Loucy (cell line): ENCODE measurements around the gene MOXD1.

ENCODE experiments used
- H2AFZ ChIP-seq: fragments of 200-600 bp; sonication (generic); 2 replicates; pipeline ENCODE4 v1.6.0; 2016; ENCODE audit warnings: antibody characterized with exemption, mild to moderate bottlenecking, low read length, moderate library complexity
- H3F3A ChIP-seq: fragments of 200-600 bp; 2 replicates; pipeline ENCODE4 v1.6.0; 2016; ENCODE audit warnings: antibody characterized with exemption, low read depth, mild to moderate bottlenecking
- H3K27me3 ChIP-seq: fragments of 200-600 bp; sonication (generic); 2 replicates; pipeline ENCODE4 v1.6.1; 2014; ENCODE audit warnings: low read length, mild to moderate bottlenecking; ENCODE audit not compliant: insufficient read depth, poor library complexity, severe bottlenecking
- H3K36me3 ChIP-seq: fragments of 200-600 bp; sonication (generic); 2 replicates; pipeline ENCODE4 v1.6.1; 2016; ENCODE audit warnings: low read length; ENCODE audit not compliant: insufficient read depth
- H3K4me1 ChIP-seq: fragments of 200-600 bp; sonication (generic); 2 replicates; pipeline ENCODE4 v1.5.1; 2014; ENCODE audit warnings: low read length, mild to moderate bottlenecking; ENCODE audit not compliant: insufficient read depth, poor library complexity, severe bottlenecking
- H3K4me2 ChIP-seq: fragments of 200-600 bp; sonication (generic); 2 replicates; pipeline ENCODE4 v1.6.0; 2014; ENCODE audit warnings: antibody characterized with exemption, low read length, low read depth, mild to moderate bottlenecking; ENCODE audit not compliant: poor library complexity, severe bottlenecking
- H3K4me3 ChIP-seq: fragments of 200-600 bp; sonication (generic); 2 replicates; pipeline ENCODE4 v1.5.1; 2014; ENCODE audit warnings: low read length, mild to moderate bottlenecking, mixed read lengths; ENCODE audit not compliant: poor library complexity, severe bottlenecking
- H3K79me2 ChIP-seq: fragments of 200-600 bp; sonication (generic); 2 replicates; pipeline ENCODE4 v1.6.1; 2014; ENCODE audit warnings: low read length; ENCODE audit not compliant: insufficient read depth
- H3K9ac ChIP-seq: fragments of 200-600 bp; sonication (generic); 2 replicates; pipeline ENCODE4 v1.6.0; 2014; ENCODE audit warnings: mild to moderate bottlenecking, low read depth, low read length, moderate library complexity; ENCODE audit not compliant: poor library complexity, severe bottlenecking
- H3K9me2 ChIP-seq: fragments of 200-600 bp; sonication (generic); replicated peaks from 2 replicates; pipeline ENCODE4 v1.6.1; 2016; ENCODE audit warnings: low read depth, low read length, mixed read lengths
- H3K9me3 ChIP-seq: fragments of 200-600 bp; sonication (generic); 2 replicates; pipeline ENCODE4 v1.6.1; 2014; ENCODE audit warnings: mild to moderate bottlenecking, antibody characterized with exemption, low read length, low read depth; ENCODE audit not compliant: insufficient read depth
- H4K20me1 ChIP-seq: fragments of 200-600 bp; sonication (generic); 2 replicates; pipeline ENCODE4 v1.6.0; 2014; ENCODE audit warnings: antibody characterized with exemption, low read length, mild to moderate bottlenecking; ENCODE audit not compliant: insufficient read depth, poor library complexity, severe bottlenecking
- CTCF ChIP-seq: fragments of 200-600 bp; sonication (generic); conservative IDR thresholded peaks from 2 replicates; pipeline ENCODE4 v1.5.1; 2014; ENCODE audit warnings: mild to moderate bottlenecking, antibody characterized with exemption, low read length
- EZH2phosphoT487 ChIP-seq: fragments of 200-600 bp; IDR thresholded peaks from 2 replicates; pipeline ENCODE4 v1.6.1; 2018; ENCODE audit warnings: antibody characterized with exemption, mild to moderate bottlenecking, moderate library complexity, borderline replicate concordance

MOXD1 gene

GRCh38 chr6:132341646-132342045 is 59.6 kb downstream of the MOXD1 start:
- no peaks in the 10 kb centered on the region for H3K36me3 ChIP-seq
- no peak overlapping the region for H3K4me3 ChIP-seq
- no peaks in the 10 kb centered on the region for H3K27me3 ChIP-seq
- no peaks in the 10 kb centered on the region for H3K79me2 ChIP-seq
- H3K9ac ChIP-seq, result no peak overlapping the region
- H2AFZ ChIP-seq, result no peak overlapping the region
- no peak overlapping the region for H3K4me2 ChIP-seq
- TF ChIP-seq CTCF (no peak), EZH2phosphoT487 (no peak)
- H3F3A ChIP-seq, result no peaks in the 10 kb centered on the region
- H3K9me3 ChIP-seq, result no peaks in the 10 kb centered on the region
- H4K20me1 ChIP-seq, result no peaks in the 10 kb centered on the region
- no peaks in the 10 kb centered on the region for H3K9me2 ChIP-seq
- H3K4me1 ChIP-seq, result no peaks in the 10 kb centered on the region

DNA sequence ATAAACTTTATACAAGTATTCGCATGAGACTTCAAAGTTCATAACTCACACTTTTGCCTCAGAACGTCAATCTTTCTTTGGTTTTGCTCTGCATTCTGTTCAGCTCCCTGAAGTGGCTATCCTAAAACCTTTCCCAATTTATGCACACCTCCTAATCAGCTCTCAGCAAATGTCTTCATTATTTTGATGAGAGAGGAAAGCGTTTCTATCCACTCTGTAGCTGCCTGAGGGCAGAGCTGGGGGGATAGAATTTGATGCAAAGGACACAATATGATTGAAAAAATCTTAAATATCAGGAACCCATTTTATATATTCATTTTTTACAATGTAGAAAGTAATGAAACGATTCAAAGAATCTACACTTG is 66.8 kb downstream of the MOXD1 start:
- Histone ChIP-seq H3K79me2 (no peaks in the 10 kb centered on the region), H3K9me2 (no peaks in the 10 kb centered on the region), H3K27me3 (no peaks in the 10 kb centered on the region), H3F3A (no peaks in the 10 kb centered on the region), H4K20me1 (no peaks in the 10 kb centered on the region), H3K36me3 (no peaks in the 10 kb centered on the region), H3K9me3 (no peaks in the 10 kb centered on the region), H3K4me3 (no peak overlapping the region), H3K9ac (no peak overlapping the region), H2AFZ (no peak overlapping the region), H3K4me1 (no peaks in the 10 kb centered on the region), H3K4me2 (no peak overlapping the region)
- no peak for TF ChIP-seq EZH2phosphoT487
- no peak for TF ChIP-seq CTCF

- Histone ChIP-seq H3K27me3 (no peaks in the 10 kb centered on the region), H3F3A (no peaks in the 10 kb centered on the region), H3K9me3 (no peaks in the 10 kb centered on the region), H3K79me2 (no peaks in the 10 kb centered on the region), H3K4me3 (no peak overlapping the region), H3K4me2 (no peak overlapping the region), H3K9me2 (no peaks in the 10 kb centered on the region), H3K4me1 (no peaks in the 10 kb centered on the region), H2AFZ (no peak overlapping the region), H3K36me3 (no peaks in the 10 kb centered on the region), H3K9ac (no peak overlapping the region), H4K20me1 (no peaks in the 10 kb centered on the region)
- no peak for TF ChIP-seq CTCF
- no peak for TF ChIP-seq EZH2phosphoT487
Observed at GRCh38 chr6:132333639-132334520, 67.4 kb downstream of the MOXD1 start.
